ENCODE measurements around the gene CBLL1.

CBLL1 gene

DNA sequence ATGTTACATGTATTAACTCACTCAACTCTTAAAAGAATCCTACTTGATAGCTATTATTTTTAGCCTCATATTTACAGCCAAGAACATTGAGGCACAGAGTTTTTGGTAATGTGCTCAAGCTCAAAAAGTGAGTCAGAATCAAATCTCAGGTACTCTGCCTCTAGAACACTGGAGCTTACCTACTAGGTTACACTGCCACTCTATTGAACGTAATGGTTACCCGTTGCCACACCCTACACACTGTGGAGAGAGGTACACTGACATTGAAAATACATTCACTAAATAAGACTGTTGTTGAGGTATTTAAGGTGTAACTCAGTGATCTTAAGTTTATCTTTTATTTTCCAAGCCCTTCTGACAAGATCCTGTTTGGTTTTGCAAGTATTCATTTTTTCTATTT is 41.2 kb downstream of the CBLL1 start:
- TF ChIP-seq, protein P1, sequence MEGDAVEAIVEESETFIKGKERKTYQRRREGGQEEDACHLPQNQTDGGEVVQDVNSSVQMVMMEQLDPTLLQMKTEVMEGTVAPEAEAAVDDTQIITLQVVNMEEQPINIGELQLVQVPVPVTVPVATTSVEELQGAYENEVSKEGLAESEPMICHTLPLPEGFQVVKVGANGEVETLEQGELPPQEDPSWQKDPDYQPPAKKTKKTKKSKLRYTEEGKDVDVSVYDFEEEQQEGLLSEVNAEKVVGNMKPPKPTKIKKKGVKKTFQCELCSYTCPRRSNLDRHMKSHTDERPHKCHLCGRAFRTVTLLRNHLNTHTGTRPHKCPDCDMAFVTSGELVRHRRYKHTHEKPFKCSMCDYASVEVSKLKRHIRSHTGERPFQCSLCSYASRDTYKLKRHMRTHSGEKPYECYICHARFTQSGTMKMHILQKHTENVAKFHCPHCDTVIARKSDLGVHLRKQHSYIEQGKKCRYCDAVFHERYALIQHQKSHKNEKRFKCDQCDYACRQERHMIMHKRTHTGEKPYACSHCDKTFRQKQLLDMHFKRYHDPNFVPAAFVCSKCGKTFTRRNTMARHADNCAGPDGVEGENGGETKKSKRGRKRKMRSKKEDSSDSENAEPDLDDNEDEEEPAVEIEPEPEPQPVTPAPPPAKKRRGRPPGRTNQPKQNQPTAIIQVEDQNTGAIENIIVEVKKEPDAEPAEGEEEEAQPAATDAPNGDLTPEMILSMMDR (IDR thresholded peaks at IDR 0.05; ENCODE audit: low read depth, low read length): no peak
- H3K4me3 ChIP-seq (ENCODE audit: low read depth, low read length): no peak overlapping the region

DNA sequence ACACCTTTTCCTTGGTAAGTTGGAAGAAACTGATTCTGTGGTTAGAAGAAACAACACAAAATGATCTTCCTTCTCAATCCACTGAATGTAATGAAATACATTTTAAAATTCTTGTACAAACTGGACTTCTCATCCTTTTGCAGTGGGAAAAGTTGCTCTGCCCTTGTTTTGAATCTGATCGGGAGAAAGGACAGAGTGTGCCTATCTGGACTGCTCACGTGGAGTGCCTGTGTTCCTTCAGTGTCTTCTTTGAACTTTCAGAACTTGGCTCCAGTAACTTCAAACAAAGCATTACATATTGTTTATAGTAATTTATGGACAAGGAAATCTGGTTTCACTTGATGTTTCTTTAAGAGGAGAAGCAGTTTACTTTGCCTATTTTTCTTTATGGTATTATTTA is 42.0 kb downstream of the CBLL1 start:
- TF ChIP-seq, protein P1 (IDR thresholded peaks at IDR 0.05; ENCODE audit: low read depth, low read length): no peak
- no peak overlapping the region for H3K4me3 ChIP-seq (ENCODE audit: low read depth, low read length)

DNA sequence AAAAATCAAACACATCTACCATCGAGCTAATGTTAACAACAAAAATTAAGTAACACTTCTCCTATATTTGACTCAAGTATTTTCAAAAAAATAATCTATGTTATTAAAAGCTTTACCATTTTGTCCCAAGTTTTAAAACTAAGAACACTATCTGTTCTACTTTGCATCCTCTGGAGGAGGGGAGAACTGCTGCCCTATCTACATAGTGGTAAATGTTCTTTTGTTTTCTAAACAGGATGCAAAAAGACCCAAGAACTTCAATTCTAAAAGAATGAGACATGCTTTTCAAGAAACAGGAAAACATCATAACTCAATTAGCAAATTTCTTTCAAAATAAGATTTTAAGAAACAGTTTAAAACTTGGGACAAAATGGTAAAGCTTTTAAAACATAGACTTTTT is 44.3 kb downstream of the CBLL1 start:
- H3K4me3 ChIP-seq (ENCODE audit: low read depth, low read length): no peak overlapping the region
- TF ChIP-seq, protein P1 (IDR thresholded peaks at IDR 0.05; ENCODE audit: low read depth, low read length): no peak

DNA sequence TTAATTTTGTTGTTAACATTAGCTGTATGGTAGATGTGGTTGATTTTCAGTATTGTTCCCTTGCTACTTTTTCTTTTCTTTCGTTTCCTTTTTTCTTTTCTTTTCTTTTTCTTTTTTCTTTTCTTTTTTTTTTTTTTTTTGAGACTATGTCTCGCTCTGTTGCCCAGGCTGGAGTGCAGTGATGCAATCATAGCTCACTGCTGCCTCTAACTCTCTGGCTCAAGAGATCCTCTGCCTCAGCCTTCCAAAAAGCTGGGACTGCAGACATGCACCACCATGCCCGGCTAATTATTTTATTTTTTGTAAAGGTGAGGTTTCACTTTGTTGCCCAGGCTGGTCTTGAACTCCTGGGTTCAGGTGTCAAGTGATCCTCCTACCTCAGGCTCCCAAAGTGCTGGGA is 44.7 kb downstream of the CBLL1 start:
- TF ChIP-seq, protein P1 (IDR thresholded peaks at IDR 0.05; ENCODE audit: low read depth, low read length): no peak
- H3K4me3 ChIP-seq (ENCODE audit: low read depth, low read length): no peak overlapping the region

DNA sequence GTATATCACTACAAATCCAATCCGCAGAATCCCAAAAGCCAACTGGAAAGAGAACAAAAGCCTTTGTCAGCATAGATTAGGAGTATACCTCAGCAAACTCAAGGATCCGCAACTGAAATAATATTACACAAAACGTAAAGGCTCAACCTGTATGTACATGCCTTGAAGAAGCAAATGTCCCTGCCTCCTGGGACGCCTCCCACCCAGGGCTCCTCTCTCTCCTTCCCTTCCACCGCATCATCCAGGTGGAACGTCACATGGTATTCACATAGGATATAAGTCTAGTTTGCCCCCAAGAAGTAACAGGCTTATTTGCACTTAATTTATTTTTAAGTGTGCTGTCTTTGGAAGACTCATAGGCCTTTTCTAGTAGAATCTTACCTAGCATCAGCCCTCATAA is 45.7 kb downstream of the CBLL1 start:
- TF ChIP-seq, protein P1 (IDR thresholded peaks at IDR 0.05; ENCODE audit: low read depth, low read length): no peak
- H3K4me3 ChIP-seq (ENCODE audit: low read depth, low read length): no peak overlapping the region

DNA sequence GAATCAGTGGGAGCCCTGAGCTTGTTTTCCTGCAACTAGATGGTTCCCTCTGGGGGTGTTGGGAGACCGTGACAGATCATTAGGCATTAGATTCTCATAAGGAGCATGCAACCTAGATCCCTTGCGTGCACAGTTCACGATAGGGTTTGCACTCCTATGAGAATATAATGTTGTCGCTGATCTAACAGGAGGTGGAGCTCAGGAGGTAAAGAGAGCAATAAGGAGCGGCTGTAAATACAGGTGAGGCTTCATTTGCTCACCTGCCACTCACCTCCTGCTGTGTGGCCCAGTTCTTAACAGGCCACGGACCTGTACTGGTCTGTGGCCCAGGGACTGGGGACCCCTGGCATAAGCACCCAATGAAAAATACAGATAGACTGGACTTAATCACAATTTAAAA is 48.4 kb downstream of the CBLL1 start:
- H3K4me3 ChIP-seq (ENCODE audit: low read depth, low read length): no peak overlapping the region
- TF ChIP-seq, protein P1 (IDR thresholded peaks at IDR 0.05; ENCODE audit: low read depth, low read length): no peak

DNA sequence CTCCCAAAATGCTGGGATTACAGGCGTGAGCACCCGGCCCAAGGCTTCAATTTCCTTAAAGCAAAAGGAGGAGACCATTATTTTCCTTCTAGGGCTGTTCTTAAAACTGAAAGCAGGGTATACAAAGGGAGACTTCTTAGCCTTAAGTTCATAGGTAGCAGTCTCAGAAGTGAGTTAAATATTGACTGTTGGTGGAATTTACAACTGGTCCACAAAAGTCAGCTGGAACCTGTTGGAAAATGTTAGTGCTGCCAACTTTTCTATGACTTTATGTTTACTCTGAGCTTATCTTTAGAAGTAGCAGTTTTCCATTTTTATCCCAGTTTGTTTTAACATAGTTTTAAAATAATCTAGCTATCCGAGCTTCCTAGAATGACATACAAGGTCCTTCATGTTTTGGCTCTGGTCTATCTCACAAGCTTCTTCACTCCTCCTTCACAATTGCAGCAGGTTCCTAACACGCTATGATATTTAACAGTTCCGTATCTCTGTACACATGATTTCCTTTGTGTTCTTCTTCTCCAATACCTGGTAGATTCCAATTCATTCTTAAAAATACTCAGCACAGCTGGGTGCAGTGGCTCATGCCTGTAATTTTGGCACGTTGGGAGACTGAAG is 55.8 kb downstream of the CBLL1 start:
- TF ChIP-seq, protein P1 (IDR thresholded peaks at IDR 0.05; ENCODE audit: low read depth, low read length): no peak
- H3K4me3 ChIP-seq (ENCODE audit: low read depth, low read length): no peak overlapping the region

Data from WI38 (cell line).